GM23338 (cell line): Measurements from ENCODE around the gene FAM98C. TPM values are rescaled to one million over a fixed set of nuclear protein-coding genes. Genes with fewer than 3 reads are reported as not detected.

Experiments
- ATAC-seq: fragments of 200-7000 bp; cut with Tn5 transposase; 3 replicates; pipeline ENCODE4 v1.9.1; 2020
- DNase-seq: peaks from one replicate; pipeline ENCODE4 v3.0.0-alpha.2; 2015; ENCODE audit warnings: low spot score
- H2AFZ ChIP-seq: fragments of 200-600 bp; sonication (generic); 2 replicates; pipeline ENCODE4 v1.8.0; 2016; ENCODE audit warnings: antibody characterized with exemption, mild to moderate bottlenecking, moderate library complexity
- H3F3A ChIP-seq: fragments of 200-600 bp; sonication (generic); replicated peaks from 2 replicates; pipeline ENCODE4 v1.8.0; 2017; ENCODE audit warnings: antibody characterized with exemption, mixed run types, low read depth
- H3K27ac ChIP-seq: fragments of 200-600 bp; sonication (generic); 2 replicates; pipeline ENCODE4 v1.6.1; 2016; ENCODE audit warnings: low read depth
- H3K27me3 ChIP-seq: fragments of 200-600 bp; sonication (generic); 2 replicates; pipeline ENCODE4 v1.8.0; 2016; ENCODE audit warnings: mild to moderate bottlenecking, mixed run types, moderate library complexity; ENCODE audit not compliant: insufficient read depth
- H3K36me3 ChIP-seq: fragments of 200-600 bp; sonication (generic); 2 replicates; pipeline ENCODE4 v1.8.0; 2016; ENCODE audit warnings: mild to moderate bottlenecking; ENCODE audit not compliant: insufficient read depth
- H3K4me1 ChIP-seq: fragments of 200-600 bp; sonication (generic); 2 replicates; pipeline ENCODE4 v1.8.0; 2016; ENCODE audit warnings: mild to moderate bottlenecking, moderate library complexity; ENCODE audit not compliant: insufficient read depth
- H3K4me2 ChIP-seq: fragments of 200-600 bp; sonication (generic); 2 replicates; pipeline ENCODE4 v1.7.1; 2017; ENCODE audit warnings: mixed run types
- H3K4me3 ChIP-seq: fragments of 200-600 bp; sonication (generic); 2 replicates; pipeline ENCODE4 v1.6.1; 2016; ENCODE audit warnings: mixed run types
- H3K79me2 ChIP-seq: fragments of 200-600 bp; sonication (generic); replicated peaks from 2 replicates; pipeline ENCODE4 v1.8.0; 2017; ENCODE audit warnings: mild to moderate bottlenecking; ENCODE audit not compliant: insufficient read depth
- H3K9me2 ChIP-seq: fragments of 200-600 bp; sonication (generic); 2 replicates; pipeline ENCODE4 v1.8.0; 2017; ENCODE audit not compliant: insufficient read depth
- H4K20me1 ChIP-seq: fragments of 200-600 bp; sonication (generic); replicated peaks from 2 replicates; pipeline ENCODE4 v1.8.0; 2017; ENCODE audit warnings: mild to moderate bottlenecking; ENCODE audit not compliant: insufficient read depth
- H3K27ac Mint-ChIP-seq: 2 replicates; pipeline ENCODE4 v1.8.0; 2020; ENCODE audit warnings: inconsistent platforms, mild to moderate bottlenecking, moderate library complexity, mixed read lengths
- H3K27me3 Mint-ChIP-seq: 3 replicates; pipeline ENCODE4 v1.8.0; 2022; ENCODE audit warnings: low read depth, mild to moderate bottlenecking, moderate library complexity, mixed read lengths, inconsistent platforms; ENCODE audit not compliant: insufficient read depth, poor library complexity
- H3K36me3 Mint-ChIP-seq: 3 replicates; pipeline ENCODE4 v1.8.0; 2021; ENCODE audit warnings: low read depth, mild to moderate bottlenecking, inconsistent platforms, moderate library complexity, mixed read lengths
- H3K4me1 Mint-ChIP-seq: 3 replicates; pipeline ENCODE4 v1.8.0; 2020; ENCODE audit warnings: mild to moderate bottlenecking, inconsistent platforms, mixed read lengths
- H3K4me3 Mint-ChIP-seq: 3 replicates; pipeline ENCODE4 v1.8.0; 2021; ENCODE audit warnings: moderate library complexity, mild to moderate bottlenecking, inconsistent platforms, mixed read lengths
- H3K9me3 Mint-ChIP-seq: 3 replicates; pipeline ENCODE4 v1.8.0; 2020; ENCODE audit warnings: moderate library complexity, mild to moderate bottlenecking, inconsistent platforms, mixed read lengths
- CTCF ChIP-seq, 2 experiments: fragments of 200-600 bp in 1 of 2; sonication (generic) in 1 of 2; conservative IDR thresholded peaks; 2 replicates each; pipeline versions ENCODE4 v1.5.1 to v1.6.1; 2016 to 2017; ENCODE audit warnings: antibody characterized with exemption in 2 of 2, low read depth in 2 of 2, mild to moderate bottlenecking in 2 of 2, moderate library complexity in 1 of 2
- EZH2 ChIP-seq: fragments of 200-600 bp; sonication (generic); IDR thresholded peaks from one replicate; pipeline ENCODE4 v1.8.0; 2017; ENCODE audit warnings: antibody characterized with exemption, mild to moderate bottlenecking, low read depth; ENCODE audit not compliant: unreplicated experiment
- STAT1 ChIP-seq: IDR thresholded peaks from one replicate; pipeline ENCODE4 v1.6.1; 2016; ENCODE audit warnings: antibody characterized with exemption; ENCODE audit not compliant: unreplicated experiment
- ZNF114 ChIP-seq: fragments of 250-450 bp; sonication (Bioruptor Pico); IDR thresholded peaks from 2 replicates; pipeline ENCODE4 v1.5.0; 2020; ENCODE audit warnings: mild to moderate bottlenecking, moderate library complexity
- ZNF462 ChIP-seq: fragments of 250-450 bp; sonication (Bioruptor Pico); IDR thresholded peaks from 2 replicates; pipeline ENCODE4 v1.5.0; 2020; ENCODE audit warnings: mild to moderate bottlenecking, moderate library complexity
- polyA plus RNA-seq: library from polyadenylated mRNA; unstranded; fragments of >200 nt; fragmentation: Nextera tagmentation; extraction: Ambion mirVana; gene quantifications from 2 replicates; pipeline ENCODE4 v1.2.1, GENCODE V29; 2016
- total RNA-seq: library from RNA; depleted of rRNA; stranded (reverse); fragments of >200 nt; shearing (Covaris generic); gene quantifications from 2 replicates; pipeline ENCODE4 v1.2.3, GENCODE V29; 2014

FAM98C gene
- total and polyA plus RNA-seq, 2 experiments from 2014 or later, result 4.3 to 7.6 TPM

GRCh38 chr19:38355728-38356725, 46.9 kb upstream of the FAM98C start:
- H3K4me3 ChIP-seq, result no peak overlapping the region
- no peak overlapping the region for H3K27ac Mint-ChIP-seq
- TF ChIP-seq STAT1 (no peak), ZNF462 (CRISPR knock-in tag) (no peak), EZH2 (no peak), ZNF114 (CRISPR knock-in tag) (no peak), CTCF (conservative IDR thresholded peaks at IDR 0.05; ENCODE audit: low read depth in 2 of 2) (no peak)
- peaks cover 27% of the 10 kb centered on the region for H3K27me3 ChIP-seq
- no peak for ATAC-seq
- peaks cover 5% of the 10 kb centered on the region for H3K4me1 ChIP-seq
- no peak overlapping the region for H3K4me2 ChIP-seq
- no peaks in the 10 kb centered on the region; the same call in 1 of the 2 replicates for H4K20me1 ChIP-seq
- H2AFZ ChIP-seq, result no peak overlapping the region
- H3K9me2 ChIP-seq, result no peaks in the 10 kb centered on the region
- 0 out of 2 replicates have a peak, but pooled peaks cover 8% of the 10 kb centered on the region for H3F3A ChIP-seq
- DNase-seq, result no peak
- H3K27me3 Mint-ChIP-seq, result peaks cover 22% of the 10 kb centered on the region
- no peaks in the 10 kb centered on the region; the same call in 2 of the 3 replicates for H3K36me3 Mint-ChIP-seq
- H3K4me3 Mint-ChIP-seq, result no peak overlapping the region
- H3K9me3 Mint-ChIP-seq, result no peaks in the 10 kb centered on the region
- H3K36me3 ChIP-seq, result no peaks in the 10 kb centered on the region
- H3K4me1 Mint-ChIP-seq, result peaks cover 19% of the 10 kb centered on the region
- no peaks in the 10 kb centered on the region for H3K79me2 ChIP-seq
- H3K27ac ChIP-seq, result no peak overlapping the region
